Thymus (tissue), 11 donors: ENCODE data around the gene MAPK1IP1L. TPM values are rescaled to one million over a fixed set of nuclear protein-coding genes. Genes with fewer than 3 reads are reported as not detected.
A peak's percentile ranks its signal among the peaks of the same experiment; 100 is the strongest.

ENCODE experiments used
- DNase-seq, 9 donors: peaks; one replicate each; pipeline ENCODE4 v3.0.0-alpha.2; 2013; ENCODE audit warnings: low spot score in 9 of 9, low read depth in 6 of 9, missing footprints in 1 of 9
- H3K27ac ChIP-seq, 2 donors: one replicate each; pipeline ENCODE4 v1.5.1; 2013; ENCODE audit warnings: control low read depth in 1 of 2, low read depth in 1 of 2, low read length in 1 of 2, mild to moderate bottlenecking in 1 of 2, moderate library complexity in 1 of 2
- H3K27me3 ChIP-seq, 2 donors: one replicate each; pipeline ENCODE4 v1.5.1; 2013; ENCODE audit warnings: low read length in 1 of 2; ENCODE audit not compliant: control insufficient read depth in 2 of 2, insufficient read depth in 1 of 2
- H3K36me3 ChIP-seq, 2 donors: one replicate each; pipeline ENCODE4 v1.5.1; 2013; ENCODE audit warnings: low read length in 1 of 2, mild to moderate bottlenecking in 1 of 2, moderate library complexity in 1 of 2; ENCODE audit not compliant: control insufficient read depth in 2 of 2, insufficient read depth in 2 of 2
- H3K4me1 ChIP-seq, 2 donors: one replicate each; pipeline ENCODE4 v1.5.1; 2013; ENCODE audit warnings: low read length in 2 of 2; ENCODE audit not compliant: control insufficient read depth in 2 of 2, insufficient read depth in 2 of 2
- H3K4me3 ChIP-seq, 2 donors: one replicate each; pipeline ENCODE4 v1.5.1; 2013; ENCODE audit warnings: low read length in 2 of 2, control low read depth in 1 of 2, mild to moderate bottlenecking in 1 of 2
- H3K9me3 ChIP-seq, 2 donors: one replicate each; pipeline ENCODE4 v1.5.1; 2013; ENCODE audit warnings: low read length in 1 of 2, mild to moderate bottlenecking in 1 of 2; ENCODE audit not compliant: control insufficient read depth in 2 of 2, insufficient read depth in 1 of 2
- WGBS: extraction: QIAGEN DNeasy Blood & Tissue Kit; methylation state at CpG from one replicate; pipeline ENCODE4 v1.1.7; 2013; 5-methylcytosine and 5-hydroxymethylcytosine counted together
- polyA plus RNA-seq: library from polyadenylated mRNA; stranded (reverse); fragments of 200-250 nt; gene quantifications from one replicate; pipeline ENCODE4 v1.2.3, GENCODE V29; 2013
- total RNA-seq: library from RNA; stranded (reverse); fragments of 120-200 nt; gene quantifications from one replicate; pipeline ENCODE4 v1.2.4, GENCODE V29; 2013
- donor health status: healthy.

The MAPK1IP1L gene
- total and polyA plus RNA-seq, 2 donors, result 15.9 to 42.1 TPM

GRCh38 chr14:55101698-55102097, 50.3 kb downstream of the MAPK1IP1L start:
- WGBS, result 98% methylated on average over 5 of the region's 5 CpGs
- Histone ChIP-seq H3K36me3 (no peaks in the 10 kb centered on the region), H3K4me3 (no peak overlapping the region), H3K27ac (peak overlapping the region; percentile 65 to 89), H3K9me3 (peaks cover 1 to 5% of the 10 kb centered on the region in 2 donors), H3K27me3 (no peaks in the 10 kb centered on the region), H3K4me1 (peaks cover 18 to 24% of the 10 kb centered on the region in 2 donors)
- DNase-seq, result no peak

- DNase-seq, result peak in 5 of 9 donors; percentile 31 to 79 (median 44)
- no peak overlapping the region for H3K4me3 ChIP-seq
- no peaks in the 10 kb centered on the region for H3K36me3 ChIP-seq
- 9% methylated on average over 7 of the region's 7 CpGs for WGBS
- H3K9me3 ChIP-seq, result peaks cover 1 to 5% of the 10 kb centered on the region in 2 donors
- no peaks in the 10 kb centered on the region for H3K27me3 ChIP-seq
- peaks cover 18 to 24% of the 10 kb centered on the region in 2 donors for H3K4me1 ChIP-seq
- H3K27ac ChIP-seq, result peak overlapping the region; percentile 71 to 89
These were observed 50.7 kb downstream of the MAPK1IP1L start for GRCh38 chr14:55102141-55102621.

- Histone ChIP-seq H3K27ac (peak overlapping the region; percentile 89), H3K9me3 (peaks cover 1 to 5% of the 10 kb centered on the region in 2 donors), H3K4me3 (no peak overlapping the region), H3K27me3 (no peaks in the 10 kb centered on the region), H3K4me1 (peaks cover 18 to 29% of the 10 kb centered on the region in 2 donors), H3K36me3 (no peaks in the 10 kb centered on the region)
- peak in 5 of 9 donors; percentile 19 to 67 (median 29) for DNase-seq
- 46% methylated on average over 13 of the region's 13 CpGs for WGBS
These were observed 51.7 kb downstream of the MAPK1IP1L start for GRCh38 chr14:55103005-55103640.

GRCh38 chr14:55103971-55104954, 52.8 kb downstream of the MAPK1IP1L start:
- Histone ChIP-seq H3K4me1 (peaks cover 18 to 32% of the 10 kb centered on the region in 2 donors), H3K27me3 (no peaks in the 10 kb centered on the region), H3K27ac (peak overlapping the region; percentile 89), H3K36me3 (no peaks in the 10 kb centered on the region), H3K4me3 (no peak overlapping the region), H3K9me3 (peaks cover 1 to 5% of the 10 kb centered on the region in 2 donors)
- no peak for DNase-seq
- 98% methylated on average over 6 of the region's 6 CpGs for WGBS

GRCh38 chr14:55105991-55106390, 54.5 kb downstream of the MAPK1IP1L start:
- H3K9me3 ChIP-seq, result peaks cover 1 to 5% of the 10 kb centered on the region in 2 donors
- no peaks in the 10 kb centered on the region for H3K36me3 ChIP-seq
- no peak overlapping the region for H3K4me3 ChIP-seq
- no peak for DNase-seq
- 92% methylated on average over 7 of the region's 7 CpGs for WGBS
- H3K27ac ChIP-seq, result no peak overlapping the region
- peaks cover 18 to 32% of the 10 kb centered on the region in 2 donors for H3K4me1 ChIP-seq
- H3K27me3 ChIP-seq, result no peaks in the 10 kb centered on the region

- peak overlapping the region; percentile 64 to 69 for H3K27ac ChIP-seq
- no peaks in the 10 kb centered on the region for H3K36me3 ChIP-seq
- H3K27me3 ChIP-seq, result no peaks in the 10 kb centered on the region
- WGBS, result 81% methylated on average over 19 of the region's 19 CpGs
- peaks cover 6 to 20% of the 10 kb centered on the region in 2 donors for H3K4me1 ChIP-seq
- no peak overlapping the region for H3K4me3 ChIP-seq
- no peak for DNase-seq
- peaks cover 1 to 5% of the 10 kb centered on the region in 2 donors for H3K9me3 ChIP-seq
These were observed 56.5 kb downstream of the MAPK1IP1L start for GRCh38 chr14:55107766-55108554.

- H3K27ac ChIP-seq, result no peak overlapping the region
These were observed 58.4 kb downstream of the MAPK1IP1L start for GRCh38 chr14:55109836-55110235.

GRCh38 chr14:55111122-55111708, 59.8 kb downstream of the MAPK1IP1L start:
- Histone ChIP-seq H3K9me3 (no peaks in the 10 kb centered on the region), H3K4me3 (no peak overlapping the region), H3K27ac (no peak overlapping the region), H3K27me3 (no peaks in the 10 kb centered on the region), H3K36me3 (no peaks in the 10 kb centered on the region), H3K4me1 (peaks cover 0 to 8% of the 10 kb centered on the region in 2 donors)
- WGBS, result 89% methylated on average over 10 of the region's 10 CpGs
- no peak for DNase-seq

More at GRCh38 chr14:55109836-55110235, 58.4 kb downstream of the MAPK1IP1L start:
- no peak for DNase-seq
- Histone ChIP-seq H3K4me1 (peaks cover 0 to 8% of the 10 kb centered on the region in 2 donors), H3K9me3 (no peaks in the 10 kb centered on the region), H3K27me3 (no peaks in the 10 kb centered on the region), H3K4me3 (no peak overlapping the region), H3K36me3 (no peaks in the 10 kb centered on the region)
- 95% methylated on average over 1 of the region's 1 CpG for WGBS
